Psoas muscle (tissue), 8 donors: ENCODE measurements around the gene MGA. TPM values are rescaled to one million over a fixed set of nuclear protein-coding genes. Genes with fewer than 3 reads are reported as not detected.
A peak's percentile ranks its signal among the peaks of the same experiment; 100 is the strongest.

Experiments used
- ATAC-seq, 4 donors: fragments of 200-7000 bp; cut with Tn5 transposase; one replicate each; pipeline ENCODE4 v1.9.1; 2020; ENCODE audit warnings: moderate library complexity in 3 of 4, mild to moderate bottlenecking in 2 of 4
- DNase-seq, 2 donors: peaks; one replicate each; pipeline ENCODE4 v3.0.0-alpha.2; 2020
- H3K27ac ChIP-seq: fragments of 200-600 bp; one replicate; pipeline ENCODE4 v1.8.0; 2022
- H3K27me3 ChIP-seq, 3 donors: fragments of 200-600 bp in 1 of 3; one replicate each; pipeline versions ENCODE4 v1.6.1 to v1.8.0; 2013 to 2022; ENCODE audit warnings: low read length in 2 of 3, mild to moderate bottlenecking in 2 of 3, moderate library complexity in 1 of 3; ENCODE audit not compliant: insufficient read depth in 3 of 3
- H3K36me3 ChIP-seq, 2 donors: fragments of 200-600 bp in 1 of 2; one replicate each; pipeline versions ENCODE4 v1.6.1 to v1.8.0; 2013 to 2022; ENCODE audit warnings: low read depth in 1 of 2, mild to moderate bottlenecking in 1 of 2, moderate library complexity in 1 of 2; ENCODE audit not compliant: insufficient read depth in 1 of 2
- H3K4me1 ChIP-seq: fragments of 200-600 bp; one replicate; pipeline ENCODE4 v1.8.0; 2022
- H3K4me3 ChIP-seq: fragments of 200-600 bp; one replicate; pipeline ENCODE4 v1.8.0; 2022; ENCODE audit warnings: mild to moderate bottlenecking
- H3K9me3 ChIP-seq: fragments of 200-600 bp; one replicate; pipeline ENCODE4 v1.8.0; 2022
- WGBS, 3 donors: extraction: QIAGEN DNeasy Blood & Tissue Kit; methylation state at CpG; one replicate each; pipeline versions ENCODE4 v1.1.6 to v1.1.7; 2013; 5-methylcytosine and 5-hydroxymethylcytosine counted together
- intact Hi-C, 2 donors: fragments of 100-400 bp; cut with DNase I; formaldehyde crosslinking; loops; one replicate each; pipeline versions ENCODE4 v1.11.0 to v1.14.2; 2022
- polyA plus RNA-seq, 3 donors: library from polyadenylated mRNA; stranded (reverse); fragments of 200-250 nt; gene quantifications; one replicate each; pipeline ENCODE4 v1.2.3, GENCODE V29; 2013
- total RNA-seq, 4 donors: library from RNA; stranded (reverse); fragmentation: NEBNext Ultra II Directional in 2 of 4; extraction: Animal tissue kit (Norgen Biotek cat#: 25700) in 2 of 4; gene quantifications; one replicate each; pipeline versions ENCODE4 v1.2.1 to v1.2.4, GENCODE V29; 2021 to 2023
- TF ChIP-seq, protein P1 (sequence below): fragments of 200-600 bp; IDR thresholded peaks from one replicate; pipeline ENCODE4 v1.8.0; 2022; ENCODE audit warnings: antibody characterized with exemption
- donor health status: healthy with polysubstance abuse.
- donor health status: DM: no; HTN: no; CAD: no; lungs with moderate emphysema.
- donor health status: Bipolar disorder and iron deficiency.
- donor health status: healthy.
- donor health status: DM: yes; HTN: yes; CAD: no.
- donor health status: DM: no; HTN: no; CAD: no.
- donor health status: DM: no; HTN: no; CAD: no.
- donor health status: DM: yes; HTN: yes; CAD: no.

The MGA gene
- total and polyA plus RNA-seq, 7 donors = 2.6 to 25.8 (median 13.1) TPM

DNA sequence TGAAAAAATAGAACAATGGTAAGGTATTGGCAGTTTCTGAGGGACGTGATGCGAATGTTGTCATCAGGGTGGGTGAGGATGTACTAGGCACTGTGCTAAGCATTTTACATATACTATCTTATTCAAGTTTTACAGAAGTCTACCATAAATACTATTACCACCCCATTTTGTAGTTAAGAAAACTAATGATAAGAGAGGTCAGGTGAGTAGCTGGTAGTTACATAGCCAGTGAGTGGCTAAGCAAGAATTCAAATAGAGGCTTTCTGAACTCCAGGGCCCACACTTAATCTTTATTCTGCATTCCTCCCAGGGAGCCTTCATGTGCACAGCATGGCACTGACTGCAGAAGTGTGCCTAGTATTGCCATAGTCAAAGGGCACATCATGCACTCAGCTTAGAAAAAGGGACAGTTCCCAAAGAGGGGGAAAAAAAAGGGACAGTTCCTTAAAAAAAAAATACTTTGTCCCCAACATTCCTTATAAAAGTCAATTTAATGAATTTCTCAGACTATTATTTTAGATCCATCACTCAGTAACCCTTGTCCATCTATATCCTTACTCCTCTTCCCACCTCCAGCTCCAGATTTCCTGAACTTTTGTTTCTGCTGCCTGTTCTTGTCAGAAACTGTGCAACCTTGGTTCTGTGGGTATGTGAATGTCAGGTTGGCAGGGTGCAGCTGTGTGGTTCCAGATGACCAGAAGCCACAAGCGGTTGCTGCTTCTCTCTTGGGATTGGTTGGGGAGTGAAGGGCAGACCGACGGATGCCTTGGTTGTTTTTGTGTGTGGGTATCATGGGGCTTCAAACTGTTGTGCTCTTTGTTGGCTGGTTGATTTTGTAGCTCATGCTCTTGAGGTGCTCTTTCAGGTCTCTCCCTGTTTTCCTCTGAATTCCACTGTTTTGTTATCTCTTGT is 122.4 kb downstream of the MGA start:
- H3K36me3 ChIP-seq = no peaks in the 10 kb centered on the region
- ATAC-seq = no peak
- intact Hi-C loops = no loop called here
- WGBS, 3 donors = 88 to 91% (median 89%) methylated on average over 5 of the region's 5 CpGs
- no peaks in the 10 kb centered on the region for H3K9me3 ChIP-seq
- H3K27ac ChIP-seq = no peak overlapping the region
- no peaks in the 10 kb centered on the region for H3K27me3 ChIP-seq
- TF ChIP-seq, protein P1, sequence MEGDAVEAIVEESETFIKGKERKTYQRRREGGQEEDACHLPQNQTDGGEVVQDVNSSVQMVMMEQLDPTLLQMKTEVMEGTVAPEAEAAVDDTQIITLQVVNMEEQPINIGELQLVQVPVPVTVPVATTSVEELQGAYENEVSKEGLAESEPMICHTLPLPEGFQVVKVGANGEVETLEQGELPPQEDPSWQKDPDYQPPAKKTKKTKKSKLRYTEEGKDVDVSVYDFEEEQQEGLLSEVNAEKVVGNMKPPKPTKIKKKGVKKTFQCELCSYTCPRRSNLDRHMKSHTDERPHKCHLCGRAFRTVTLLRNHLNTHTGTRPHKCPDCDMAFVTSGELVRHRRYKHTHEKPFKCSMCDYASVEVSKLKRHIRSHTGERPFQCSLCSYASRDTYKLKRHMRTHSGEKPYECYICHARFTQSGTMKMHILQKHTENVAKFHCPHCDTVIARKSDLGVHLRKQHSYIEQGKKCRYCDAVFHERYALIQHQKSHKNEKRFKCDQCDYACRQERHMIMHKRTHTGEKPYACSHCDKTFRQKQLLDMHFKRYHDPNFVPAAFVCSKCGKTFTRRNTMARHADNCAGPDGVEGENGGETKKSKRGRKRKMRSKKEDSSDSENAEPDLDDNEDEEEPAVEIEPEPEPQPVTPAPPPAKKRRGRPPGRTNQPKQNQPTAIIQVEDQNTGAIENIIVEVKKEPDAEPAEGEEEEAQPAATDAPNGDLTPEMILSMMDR = no peak
- no peak overlapping the region for H3K4me3 ChIP-seq
- peaks cover 10% of the 10 kb centered on the region for H3K4me1 ChIP-seq
- no peak for DNase-seq

DNA sequence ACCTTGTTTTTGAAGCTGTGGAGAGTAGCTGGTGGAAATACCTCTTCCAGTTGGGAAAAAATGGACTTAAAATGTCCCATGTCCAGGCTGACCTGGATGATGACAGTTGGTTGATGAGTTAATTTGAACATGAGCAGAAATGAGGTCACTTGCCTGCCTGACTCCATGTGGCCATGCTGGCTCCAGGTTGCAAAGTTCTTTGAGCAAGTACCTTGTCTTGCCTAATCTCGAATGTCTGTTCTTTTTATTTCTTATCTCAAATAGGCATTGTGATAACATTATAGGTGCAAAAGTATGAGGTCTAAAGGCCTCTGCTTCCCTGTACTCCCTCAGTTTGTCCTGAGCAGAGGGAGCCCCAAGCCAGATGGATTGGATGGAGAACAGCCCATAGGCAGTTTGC is 123.1 kb downstream of the MGA start:
- TF ChIP-seq, protein P1 = no peak
- H3K27me3 ChIP-seq = no peaks in the 10 kb centered on the region
- no peak overlapping the region for H3K4me3 ChIP-seq
- no peak for DNase-seq
- H3K27ac ChIP-seq = no peak overlapping the region
- intact Hi-C loops = no loop called here
- WGBS, 3 donors = 86 to 94% (median 93%) methylated on average over 1 of the region's 1 CpG
- H3K36me3 ChIP-seq = no peaks in the 10 kb centered on the region
- H3K4me1 ChIP-seq = peaks cover 10% of the 10 kb centered on the region
- ATAC-seq = no peak
- H3K9me3 ChIP-seq = no peaks in the 10 kb centered on the region

DNA sequence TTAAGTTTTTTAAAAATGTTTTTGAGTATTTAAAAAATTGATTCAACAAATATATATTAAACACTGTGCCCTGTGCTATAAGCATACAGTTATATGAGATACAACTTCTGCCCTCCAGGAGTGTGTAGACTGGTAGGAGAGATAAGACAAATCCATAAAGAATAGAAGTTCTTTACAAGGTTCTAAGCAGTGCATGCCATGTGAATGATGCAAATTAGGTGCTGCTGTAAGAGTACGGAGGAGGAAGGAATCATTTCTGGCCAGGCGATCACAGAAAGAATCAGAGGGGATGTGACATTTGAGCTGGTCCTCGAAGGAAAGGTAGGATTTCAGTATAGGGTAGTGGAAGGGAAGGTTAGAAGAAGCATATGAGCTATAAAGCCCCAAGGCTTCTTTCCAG is 128.1 kb downstream of the MGA start:
- Histone ChIP-seq H3K27me3 (no peaks in the 10 kb centered on the region), H3K9me3 (no peaks in the 10 kb centered on the region), H3K4me3 (no peak overlapping the region), H3K36me3 (no peaks in the 10 kb centered on the region), H3K4me1 (peaks cover 42% of the 10 kb centered on the region), H3K27ac (no peak overlapping the region)
- WGBS, 3 donors = 49 to 77% (median 65%) methylated on average over 3 of the region's 3 CpGs
- no peak for ATAC-seq
- DNase-seq = no peak
- TF ChIP-seq, protein P1 = no peak
- intact Hi-C loops = no loop called here

DNA sequence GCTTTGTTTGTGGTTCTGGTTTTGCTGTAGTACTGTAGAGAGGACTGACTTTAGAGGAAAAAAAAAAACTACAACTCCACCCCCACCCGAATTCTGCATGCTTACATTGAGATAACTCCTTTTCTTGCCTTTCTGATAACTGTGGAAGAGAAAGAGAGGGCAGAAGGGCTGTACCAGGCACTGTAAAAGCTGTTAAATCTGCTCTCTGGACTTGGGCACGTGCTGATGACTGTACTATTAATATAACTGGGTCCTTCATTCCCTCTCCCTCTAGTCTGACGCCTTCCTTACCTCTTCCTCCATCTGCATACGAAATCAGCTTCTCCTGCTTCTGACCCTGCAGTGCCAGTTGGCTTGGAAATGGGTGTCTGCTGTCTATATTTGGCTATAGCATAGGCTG is 129.0 kb downstream of the MGA start:
- H3K4me1 ChIP-seq = peaks cover 42% of the 10 kb centered on the region
- 54 to 70% (median 56%) methylated on average over 4 of the region's 4 CpGs for WGBS, 3 donors
- TF ChIP-seq, protein P1 = no peak

DNA sequence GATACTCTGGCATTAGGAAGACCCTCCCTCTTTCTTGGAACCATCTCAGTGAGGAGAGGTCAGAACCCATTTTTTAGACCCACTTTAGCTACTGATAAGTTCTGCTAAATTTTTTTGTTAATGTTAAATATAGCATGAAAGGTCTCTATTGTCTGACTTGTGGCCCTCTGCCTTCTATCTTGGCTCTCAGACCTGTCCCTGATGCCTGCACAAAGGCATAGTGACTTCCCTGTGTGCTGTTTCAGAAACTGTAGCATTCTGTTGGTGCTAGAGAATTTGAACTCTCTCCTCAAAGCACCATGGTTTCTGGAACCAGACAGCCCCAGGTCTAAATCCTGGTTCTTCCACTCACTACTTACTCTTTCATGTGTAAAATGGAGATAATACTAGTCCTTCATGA is 129.5 kb downstream of the MGA start:
- ATAC-seq (no peak), DNase-seq (no peak)
- TF ChIP-seq, protein P1 = no peak
- intact Hi-C loops = no loop called here
- H3K4me3 ChIP-seq = no peak overlapping the region
- no peak overlapping the region for H3K27ac ChIP-seq
- H3K27me3 ChIP-seq = no peaks in the 10 kb centered on the region
- no peaks in the 10 kb centered on the region for H3K9me3 ChIP-seq
- H3K4me1 ChIP-seq = peaks cover 42% of the 10 kb centered on the region
- no peaks in the 10 kb centered on the region for H3K36me3 ChIP-seq

More for the DNA sequence above, 129.0 kb downstream of the MGA start:
- ATAC-seq = peak in 3 of 4 donors; percentile 29 to 58 (median 38)
- Histone ChIP-seq H3K4me3 (no peak overlapping the region), H3K27me3 (no peaks in the 10 kb centered on the region), H3K9me3 (no peaks in the 10 kb centered on the region), H3K36me3 (no peaks in the 10 kb centered on the region), H3K27ac (no peak overlapping the region)
- intact Hi-C loops = no loop called here
- no peak for DNase-seq
